Panc1 (cell line): Measurements from ENCODE around the gene PROSER3. TPM values are rescaled to one million over a fixed set of nuclear protein-coding genes. Genes with fewer than 3 reads are reported as not detected.

Experiments used
- ATAC-seq: fragments of 200-7000 bp; cut with Tn5 transposase; 2 replicates; pipeline ENCODE4 v1.9.1; 2020; ENCODE audit warnings: mild to moderate bottlenecking, moderate library complexity
- BruUV-seq: library from RNA; stranded (reverse); fragments of 400-500 nt; replicated peaks from 2 replicates; lab custom pipeline; 2021; lab: Mats Ljungman, UMichigan
- CTCF ChIA-PET: fragments of 300-600 bp; sonication (Branson Sonifier 250); formaldehyde crosslinking; loops from one replicate; lab custom pipeline; 2022; ENCODE audit warnings: antibody characterized with exemption; lab: Charles Lee
- POLR2A ChIA-PET: fragments of 300-600 bp; sonication (Branson Sonifier 250); formaldehyde crosslinking; loops from one replicate; lab custom pipeline; 2022; ENCODE audit warnings: antibody characterized with exemption; lab: Charles Lee
- DNase-seq: peaks from one replicate; pipeline ENCODE4 v3.0.0-alpha.2; 2010; ENCODE audit warnings: low read depth, low spot score
- H3K27ac ChIP-seq: 2 replicates; pipeline ENCODE4 v1.5.1; 2011; ENCODE audit warnings: mild to moderate bottlenecking, low read length, inconsistent platforms
- H3K27me3 ChIP-seq: fragments of 200-500 bp; sonication (Bioruptor generic); 2 replicates; pipeline ENCODE4 v1.6.0; 2014; ENCODE audit warnings: low read length, inconsistent platforms; ENCODE audit not compliant: control insufficient read depth, insufficient read depth
- H3K36me3 ChIP-seq: fragments of 200-500 bp; sonication (Bioruptor generic); 2 replicates; pipeline ENCODE4 v1.5.1; 2014; ENCODE audit warnings: inconsistent platforms, mild to moderate bottlenecking, low read length, moderate library complexity; ENCODE audit not compliant: control insufficient read depth, insufficient read depth
- H3K4me1 ChIP-seq: 2 replicates; pipeline ENCODE4 v1.5.1; 2011; ENCODE audit warnings: inconsistent platforms, mild to moderate bottlenecking, low read length, moderate library complexity; ENCODE audit not compliant: control insufficient read depth, insufficient read depth
- H3K4me3 ChIP-seq, 2 experiments: 2 replicates each; pipeline ENCODE4 v1.5.1; 2011 to 2012; ENCODE audit warnings: low read depth in 2 of 2, low read length in 2 of 2, mild to moderate bottlenecking in 2 of 2, inconsistent platforms in 1 of 2, moderate library complexity in 1 of 2
- H3K9me3 ChIP-seq: fragments of 200-500 bp; sonication (Bioruptor generic); 2 replicates; pipeline ENCODE4 v1.5.1; 2014; ENCODE audit warnings: low read depth, mild to moderate bottlenecking, inconsistent platforms, low read length, moderate library complexity; ENCODE audit not compliant: control insufficient read depth, insufficient read depth
- POLR2AphosphoS5 ChIP-seq: IDR thresholded peaks from 2 replicates; pipeline ENCODE4 v1.6.1; 2012; ENCODE audit warnings: mild to moderate bottlenecking, low read depth, low read length, moderate library complexity
- SIN3A ChIP-seq: IDR thresholded peaks from 2 replicates; pipeline ENCODE4 v1.6.1; 2012; ENCODE audit warnings: low read depth, mild to moderate bottlenecking, low read length, moderate library complexity, borderline replicate concordance; ENCODE audit not compliant: insufficient read depth
- TCF7L2 ChIP-seq: IDR thresholded peaks from 2 replicates; pipeline ENCODE4 v1.6.1; 2011; ENCODE audit warnings: mild to moderate bottlenecking, low read depth, low read length, inconsistent platforms
- in situ Hi-C: cut with HindIII; loops from 2 replicates; pipeline ENCODE4 v1.10.0; 2016; ENCODE audit warnings: low sequenced_read_pairs, low pct_unique_long_range_greater_than_20kb
- intact Hi-C: fragments of 100-400 bp; cut with micrococcal nuclease; formaldehyde crosslinking; loops from one replicate; pipeline ENCODE4 v1.10.0; 2022; ENCODE audit not compliant: unreplicated experiment
- total RNA-seq: library from RNA; stranded (reverse); gene quantifications from one replicate; pipeline ENCODE4 v1.2.1, GENCODE V29; 2021; ENCODE audit not compliant: unreplicated experiment
- TF ChIP-seq, protein P1 (sequence below), 2 experiments: IDR thresholded peaks; 2 replicates each; pipeline ENCODE4 v1.6.1; 2011 to 2012; ENCODE audit warnings: low read depth in 2 of 2, control low read depth in 1 of 2, low read length in 1 of 2, mild to moderate bottlenecking in 1 of 2, moderate library complexity in 1 of 2; ENCODE audit not compliant: insufficient read depth in 1 of 2
- TF ChIP-seq, protein P2 (sequence below): fragments of 450-650 bp; IDR thresholded peaks from 2 replicates; pipeline ENCODE4 v1.5.1; 2017; ENCODE audit warnings: mild to moderate bottlenecking

PROSER3 gene
- total RNA-seq, 1 experiment from 2014 or later, result 63.9 TPM

DNA sequence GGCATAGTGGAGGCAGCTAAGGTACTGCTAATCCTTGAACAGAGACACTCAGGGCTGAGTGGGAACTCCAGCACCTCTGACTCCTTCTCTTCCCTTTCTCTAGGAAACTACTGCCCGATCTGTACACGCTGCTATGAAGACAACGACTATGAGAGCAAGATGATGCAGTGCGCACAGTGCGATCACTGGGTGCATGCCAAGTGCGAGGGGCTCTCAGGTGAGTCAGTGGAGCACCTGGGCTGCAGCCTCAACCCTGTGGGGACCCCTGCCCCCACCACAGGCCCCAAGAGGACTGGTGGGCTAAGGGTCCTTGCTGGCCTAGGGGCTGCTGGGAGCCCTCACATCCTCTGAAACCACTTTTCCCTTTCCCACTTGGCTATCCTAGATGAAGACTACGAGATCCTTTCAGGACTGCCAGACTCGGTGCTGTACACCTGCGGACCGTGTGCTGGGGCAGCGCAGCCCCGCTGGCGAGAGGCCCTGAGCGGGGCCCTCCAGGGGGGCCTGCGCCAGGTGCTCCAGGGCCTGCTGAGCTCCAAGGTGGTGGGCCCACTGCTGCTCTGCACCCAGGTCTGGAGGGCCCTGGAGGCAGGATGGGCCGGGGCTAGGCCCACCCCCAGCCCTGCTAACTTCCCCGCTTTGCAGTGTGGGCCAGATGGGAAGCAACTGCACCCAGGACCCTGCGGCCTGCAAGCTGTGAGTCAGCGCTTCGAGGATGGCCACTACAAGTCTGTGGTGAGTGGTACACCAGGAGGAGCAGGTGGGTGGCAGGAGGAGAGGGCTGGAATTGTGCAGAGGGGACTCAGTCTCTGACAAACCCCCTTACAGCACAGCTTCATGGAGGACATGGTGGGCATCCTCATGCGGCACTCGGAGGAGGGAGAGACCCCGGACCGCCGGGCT lies 30.7 kb upstream of the PROSER3 start:
- no peak for DNase-seq
- no TSS peak for BruUV-seq
- in situ Hi-C loops, result no loop called here
- Histone ChIP-seq H3K4me3 (no peak overlapping the region), H3K27me3 (no peaks in the 10 kb centered on the region), H3K36me3 (peaks cover 28% of the 10 kb centered on the region), H3K9me3 (no peaks in the 10 kb centered on the region), H3K27ac (no peak overlapping the region), H3K4me1 (no peaks in the 10 kb centered on the region)
- no peak for ATAC-seq
- POLR2A ChIA-PET, result interaction anchor here (0.5 to 0.7 kb wide), 2 partner anchors 48 to 91 kb away, joined by 3 to 9 read pairs; no protein-coding TSS in a partner anchor
- TF ChIP-seq, protein P1, sequence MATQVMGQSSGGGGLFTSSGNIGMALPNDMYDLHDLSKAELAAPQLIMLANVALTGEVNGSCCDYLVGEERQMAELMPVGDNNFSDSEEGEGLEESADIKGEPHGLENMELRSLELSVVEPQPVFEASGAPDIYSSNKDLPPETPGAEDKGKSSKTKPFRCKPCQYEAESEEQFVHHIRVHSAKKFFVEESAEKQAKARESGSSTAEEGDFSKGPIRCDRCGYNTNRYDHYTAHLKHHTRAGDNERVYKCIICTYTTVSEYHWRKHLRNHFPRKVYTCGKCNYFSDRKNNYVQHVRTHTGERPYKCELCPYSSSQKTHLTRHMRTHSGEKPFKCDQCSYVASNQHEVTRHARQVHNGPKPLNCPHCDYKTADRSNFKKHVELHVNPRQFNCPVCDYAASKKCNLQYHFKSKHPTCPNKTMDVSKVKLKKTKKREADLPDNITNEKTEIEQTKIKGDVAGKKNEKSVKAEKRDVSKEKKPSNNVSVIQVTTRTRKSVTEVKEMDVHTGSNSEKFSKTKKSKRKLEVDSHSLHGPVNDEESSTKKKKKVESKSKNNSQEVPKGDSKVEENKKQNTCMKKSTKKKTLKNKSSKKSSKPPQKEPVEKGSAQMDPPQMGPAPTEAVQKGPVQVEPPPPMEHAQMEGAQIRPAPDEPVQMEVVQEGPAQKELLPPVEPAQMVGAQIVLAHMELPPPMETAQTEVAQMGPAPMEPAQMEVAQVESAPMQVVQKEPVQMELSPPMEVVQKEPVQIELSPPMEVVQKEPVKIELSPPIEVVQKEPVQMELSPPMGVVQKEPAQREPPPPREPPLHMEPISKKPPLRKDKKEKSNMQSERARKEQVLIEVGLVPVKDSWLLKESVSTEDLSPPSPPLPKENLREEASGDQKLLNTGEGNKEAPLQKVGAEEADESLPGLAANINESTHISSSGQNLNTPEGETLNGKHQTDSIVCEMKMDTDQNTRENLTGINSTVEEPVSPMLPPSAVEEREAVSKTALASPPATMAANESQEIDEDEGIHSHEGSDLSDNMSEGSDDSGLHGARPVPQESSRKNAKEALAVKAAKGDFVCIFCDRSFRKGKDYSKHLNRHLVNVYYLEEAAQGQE (IDR thresholded peaks at IDR 0.05; ENCODE audit: insufficient read depth in 1 of 2, low read depth in 2 of 2, low read length in 1 of 2), result no peak
- TF ChIP-seq TCF7L2, result no peak
- TF ChIP-seq POLR2AphosphoS5, result no peak
- TF ChIP-seq SIN3A, result no peak
- TF ChIP-seq, protein P2, sequence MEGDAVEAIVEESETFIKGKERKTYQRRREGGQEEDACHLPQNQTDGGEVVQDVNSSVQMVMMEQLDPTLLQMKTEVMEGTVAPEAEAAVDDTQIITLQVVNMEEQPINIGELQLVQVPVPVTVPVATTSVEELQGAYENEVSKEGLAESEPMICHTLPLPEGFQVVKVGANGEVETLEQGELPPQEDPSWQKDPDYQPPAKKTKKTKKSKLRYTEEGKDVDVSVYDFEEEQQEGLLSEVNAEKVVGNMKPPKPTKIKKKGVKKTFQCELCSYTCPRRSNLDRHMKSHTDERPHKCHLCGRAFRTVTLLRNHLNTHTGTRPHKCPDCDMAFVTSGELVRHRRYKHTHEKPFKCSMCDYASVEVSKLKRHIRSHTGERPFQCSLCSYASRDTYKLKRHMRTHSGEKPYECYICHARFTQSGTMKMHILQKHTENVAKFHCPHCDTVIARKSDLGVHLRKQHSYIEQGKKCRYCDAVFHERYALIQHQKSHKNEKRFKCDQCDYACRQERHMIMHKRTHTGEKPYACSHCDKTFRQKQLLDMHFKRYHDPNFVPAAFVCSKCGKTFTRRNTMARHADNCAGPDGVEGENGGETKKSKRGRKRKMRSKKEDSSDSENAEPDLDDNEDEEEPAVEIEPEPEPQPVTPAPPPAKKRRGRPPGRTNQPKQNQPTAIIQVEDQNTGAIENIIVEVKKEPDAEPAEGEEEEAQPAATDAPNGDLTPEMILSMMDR, result no peak
- CTCF ChIA-PET, result interaction anchor here (0.6 kb wide), 1 partner anchor 21 kb away, joined by 3 read pairs; the partner anchor contains the start of gene LIN37
- intact Hi-C loops, result no loop called here

DNA sequence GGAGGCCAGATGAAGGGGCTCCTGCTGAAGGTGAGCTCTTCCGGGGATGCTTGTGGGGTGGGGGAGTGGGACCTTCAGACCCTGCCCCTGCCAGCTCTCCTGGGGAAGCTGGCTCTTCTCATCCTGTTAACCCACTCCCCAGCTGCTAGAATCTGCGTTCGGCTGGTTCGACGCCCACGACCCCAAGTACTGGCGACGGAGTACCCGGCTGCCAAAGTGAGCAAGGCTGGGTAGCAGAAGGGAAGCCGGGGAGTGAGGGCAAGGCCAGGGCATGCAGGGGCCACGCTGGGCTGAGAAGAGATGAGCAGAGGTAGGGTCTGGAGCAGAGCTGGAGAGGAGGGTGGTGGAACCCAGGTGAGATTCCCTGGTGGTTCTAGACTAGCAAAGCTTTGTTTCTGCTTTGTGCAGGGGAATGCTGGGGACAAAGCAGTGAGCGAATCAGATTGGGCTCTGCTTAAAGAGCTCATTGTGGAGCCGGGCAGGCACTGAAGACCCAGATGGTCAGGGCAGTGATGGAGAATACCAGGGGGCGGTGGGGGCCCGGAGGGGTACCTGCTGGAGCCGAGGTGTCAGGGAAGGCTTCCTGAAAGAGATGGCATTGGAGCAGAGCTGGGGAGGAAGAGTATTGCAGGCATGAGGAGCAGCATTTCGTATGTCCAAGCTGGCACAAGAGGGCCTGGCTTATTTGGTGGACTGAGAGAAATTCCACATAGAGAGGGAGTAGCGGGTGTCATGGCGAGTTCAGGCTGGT lies 29.8 kb upstream of the PROSER3 start:
- no peaks in the 10 kb centered on the region for H3K4me1 ChIP-seq
- in situ Hi-C loops (no loop called here), intact Hi-C loops (no loop called here)
- TF ChIP-seq SIN3A, result no peak
- no peak overlapping the region for H3K27ac ChIP-seq
- H3K9me3 ChIP-seq, result no peaks in the 10 kb centered on the region
- H3K27me3 ChIP-seq, result no peaks in the 10 kb centered on the region
- POLR2A ChIA-PET, result interaction anchor here (0.5 to 0.7 kb wide), 2 partner anchors 49 to 90 kb away, joined by 3 to 9 read pairs; no protein-coding TSS in a partner anchor
- no peak overlapping the region for H3K4me3 ChIP-seq
- ATAC-seq (no peak), DNase-seq (no peak)
- CTCF ChIA-PET, result interaction anchor here (0.6 kb wide), 1 partner anchor 20 kb away, joined by 3 read pairs; the partner anchor contains the start of gene LIN37
- BruUV-seq, result no TSS peak
- H3K36me3 ChIP-seq, result peaks cover 25% of the 10 kb centered on the region
